DND-41 (cell line): ENCODE measurements around the gene TMEM232.

ENCODE experiments used
- ATAC-seq: fragments of 200-7000 bp; cut with Tn5 transposase; 3 replicates; pipeline ENCODE4 v1.9.1; 2021; ENCODE audit warnings: low read depth; ENCODE audit not compliant: insufficient read depth
- DNase-seq: peaks from one replicate; pipeline ENCODE4 v3.0.0-alpha.2; 2020
- H2AFZ ChIP-seq: 2 replicates; pipeline ENCODE4 v1.6.0; 2012; ENCODE audit warnings: low read depth, low read length
- H3K27ac ChIP-seq: 2 replicates; pipeline ENCODE4 v1.5.1; 2012; ENCODE audit warnings: low read length, inconsistent platforms
- H3K27me3 ChIP-seq: fragments of 200-600 bp; sonication (generic); 2 replicates; pipeline ENCODE4 v1.6.0; 2012; ENCODE audit warnings: low read length, mild to moderate bottlenecking, inconsistent platforms; ENCODE audit not compliant: insufficient read depth, poor library complexity
- H3K36me3 ChIP-seq: 2 replicates; pipeline ENCODE4 v1.5.1; 2012; ENCODE audit warnings: low read length, inconsistent platforms; ENCODE audit not compliant: insufficient read depth
- H3K4me1 ChIP-seq: 2 replicates; pipeline ENCODE4 v1.5.1; 2012; ENCODE audit warnings: mild to moderate bottlenecking, low read length; ENCODE audit not compliant: insufficient read depth
- H3K4me2 ChIP-seq: 2 replicates; pipeline ENCODE4 v1.6.0; 2012; ENCODE audit warnings: mild to moderate bottlenecking, moderate library complexity, low read length, inconsistent platforms; ENCODE audit not compliant: insufficient read depth
- H3K4me3 ChIP-seq, 2 experiments: fragments of 200-600 bp in 1 of 2; shearing (Covaris generic) in 1 of 2; 2 replicates each; pipeline ENCODE4 v1.5.1; 2012 to 2016; ENCODE audit warnings: inconsistent platforms in 2 of 2, low read length in 2 of 2, mild to moderate bottlenecking in 2 of 2, low read depth in 1 of 2, moderate library complexity in 1 of 2
- H3K79me2 ChIP-seq: 2 replicates; pipeline ENCODE4 v1.6.0; 2012; ENCODE audit warnings: low read length, inconsistent platforms; ENCODE audit not compliant: insufficient read depth
- H3K9ac ChIP-seq: 2 replicates; pipeline ENCODE4 v1.6.0; 2012; ENCODE audit warnings: low read depth, mild to moderate bottlenecking, inconsistent platforms, low read length, moderate library complexity
- H3K9me3 ChIP-seq: 2 replicates; pipeline ENCODE4 v1.5.1; 2012; ENCODE audit warnings: low read length, moderate library complexity, mild to moderate bottlenecking, inconsistent platforms; ENCODE audit not compliant: insufficient read depth, severe bottlenecking
- H4K20me1 ChIP-seq: 2 replicates; pipeline ENCODE4 v1.6.0; 2012; ENCODE audit warnings: low read length; ENCODE audit not compliant: insufficient read depth
- EZH2 ChIP-seq: IDR thresholded peaks from 3 replicates; pipeline ENCODE4 v1.6.1; 2012; ENCODE audit warnings: borderline replicate concordance, low read depth, mild to moderate bottlenecking, moderate library complexity, low read length, inconsistent platforms; ENCODE audit not compliant: severe bottlenecking
- TF ChIP-seq, protein P1 (sequence below): IDR thresholded peaks from 2 replicates; pipeline ENCODE4 v1.5.1; 2012; ENCODE audit warnings: borderline replicate concordance, low read length, moderate library complexity, mild to moderate bottlenecking; ENCODE audit not compliant: poor library complexity, severe bottlenecking; ENCODE audit errors: extremely low read depth

The TMEM232 gene

DNA sequence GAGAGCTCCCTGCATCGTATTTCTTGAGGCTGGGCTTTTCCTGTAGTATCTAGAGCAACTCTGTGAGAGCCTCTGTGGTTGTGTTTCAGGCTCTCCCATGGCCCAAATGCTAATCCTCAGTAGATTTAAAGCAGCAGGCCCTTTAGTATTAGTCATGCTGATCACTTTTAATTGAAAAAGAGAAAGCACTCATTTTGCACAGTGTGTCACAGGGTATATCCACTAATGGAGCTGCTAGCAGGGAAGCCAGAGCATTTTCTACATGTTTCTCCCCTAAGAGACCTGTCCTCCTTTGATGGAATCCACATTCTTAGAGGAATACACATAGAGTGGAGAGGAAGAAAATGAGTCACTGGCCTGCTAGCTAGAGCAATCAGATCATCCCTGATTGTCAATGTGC is 348.5 kb downstream of the TMEM232 start:
- TF ChIP-seq EZH2 = no peak
- TF ChIP-seq, protein P1, sequence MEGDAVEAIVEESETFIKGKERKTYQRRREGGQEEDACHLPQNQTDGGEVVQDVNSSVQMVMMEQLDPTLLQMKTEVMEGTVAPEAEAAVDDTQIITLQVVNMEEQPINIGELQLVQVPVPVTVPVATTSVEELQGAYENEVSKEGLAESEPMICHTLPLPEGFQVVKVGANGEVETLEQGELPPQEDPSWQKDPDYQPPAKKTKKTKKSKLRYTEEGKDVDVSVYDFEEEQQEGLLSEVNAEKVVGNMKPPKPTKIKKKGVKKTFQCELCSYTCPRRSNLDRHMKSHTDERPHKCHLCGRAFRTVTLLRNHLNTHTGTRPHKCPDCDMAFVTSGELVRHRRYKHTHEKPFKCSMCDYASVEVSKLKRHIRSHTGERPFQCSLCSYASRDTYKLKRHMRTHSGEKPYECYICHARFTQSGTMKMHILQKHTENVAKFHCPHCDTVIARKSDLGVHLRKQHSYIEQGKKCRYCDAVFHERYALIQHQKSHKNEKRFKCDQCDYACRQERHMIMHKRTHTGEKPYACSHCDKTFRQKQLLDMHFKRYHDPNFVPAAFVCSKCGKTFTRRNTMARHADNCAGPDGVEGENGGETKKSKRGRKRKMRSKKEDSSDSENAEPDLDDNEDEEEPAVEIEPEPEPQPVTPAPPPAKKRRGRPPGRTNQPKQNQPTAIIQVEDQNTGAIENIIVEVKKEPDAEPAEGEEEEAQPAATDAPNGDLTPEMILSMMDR = no peak
- no peaks in the 10 kb centered on the region for H3K27me3 ChIP-seq
- H2AFZ ChIP-seq = no peak overlapping the region
- no peak overlapping the region for H3K9ac ChIP-seq
- H3K9me3 ChIP-seq = no peaks in the 10 kb centered on the region
- no peak overlapping the region for H3K4me3 ChIP-seq
- H3K79me2 ChIP-seq = no peaks in the 10 kb centered on the region
- no peak overlapping the region for H3K4me2 ChIP-seq
- no peaks in the 10 kb centered on the region for H4K20me1 ChIP-seq
- H3K27ac ChIP-seq = no peak overlapping the region
- H3K36me3 ChIP-seq = no peaks in the 10 kb centered on the region
- DNase-seq (no peak), ATAC-seq (no peak)
- H3K4me1 ChIP-seq = no peaks in the 10 kb centered on the region

DNA sequence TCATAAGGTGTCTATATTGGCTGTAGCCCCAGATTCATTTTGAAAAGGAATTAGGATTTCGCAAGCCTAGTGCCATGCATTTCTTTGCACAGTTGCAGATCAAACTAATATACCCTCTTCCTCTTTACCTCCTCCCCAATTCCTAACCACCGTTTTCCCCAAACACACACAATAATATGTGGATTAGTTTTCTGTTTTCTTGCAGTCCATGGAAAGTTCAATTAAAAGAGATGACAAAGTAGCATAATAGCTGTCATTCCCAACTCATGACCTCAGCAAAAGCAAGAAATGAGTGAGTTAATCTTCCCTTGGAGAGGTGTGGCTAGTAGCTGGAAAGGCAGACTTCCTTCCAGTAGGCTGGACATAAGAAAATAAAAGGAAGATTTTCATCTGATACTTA is 349.1 kb downstream of the TMEM232 start:
- DNase-seq (no peak), ATAC-seq (no peak)
- no peak overlapping the region for H3K27ac ChIP-seq
- no peaks in the 10 kb centered on the region for H3K27me3 ChIP-seq
- H2AFZ ChIP-seq = no peak overlapping the region
- H3K36me3 ChIP-seq = no peaks in the 10 kb centered on the region
- H3K9me3 ChIP-seq = no peaks in the 10 kb centered on the region
- H3K9ac ChIP-seq = no peak overlapping the region
- no peaks in the 10 kb centered on the region for H4K20me1 ChIP-seq
- TF ChIP-seq, protein P1 = no peak
- TF ChIP-seq EZH2 = no peak
- H3K4me2 ChIP-seq = no peak overlapping the region
- no peak overlapping the region for H3K4me3 ChIP-seq
- no peaks in the 10 kb centered on the region for H3K4me1 ChIP-seq
- no peaks in the 10 kb centered on the region for H3K79me2 ChIP-seq

DNA sequence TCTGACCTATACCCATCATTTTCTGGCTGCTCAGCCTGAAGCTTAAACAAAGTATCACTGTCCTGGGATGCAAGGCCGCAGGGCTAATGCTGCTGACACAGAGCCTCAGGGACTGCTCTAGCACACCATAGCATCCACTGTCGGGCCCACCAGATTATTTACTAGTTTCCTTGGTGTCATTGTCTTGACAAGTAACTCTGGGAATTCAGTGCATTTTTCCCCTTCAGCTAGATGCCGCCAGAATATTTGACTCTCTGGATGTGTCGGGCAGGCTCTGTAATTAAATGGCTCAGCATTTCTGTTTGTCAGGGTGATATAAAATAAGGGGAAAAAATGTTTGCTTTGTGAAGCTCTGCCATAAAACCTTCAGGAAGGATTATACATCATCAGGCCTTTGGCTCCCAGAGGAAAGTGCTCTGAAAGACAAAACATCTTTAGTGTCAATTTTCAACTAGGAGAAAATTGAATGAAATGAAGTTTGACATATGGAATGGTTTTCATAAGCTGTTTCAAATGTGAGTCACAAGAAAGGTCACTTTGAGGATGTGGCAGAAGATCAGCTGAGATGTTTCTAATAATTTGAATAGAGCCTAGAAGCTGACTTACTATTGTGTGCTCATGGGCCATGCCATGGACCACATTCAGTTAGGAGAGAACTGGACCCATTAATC is 350.1 kb downstream of the TMEM232 start:
- H3K27me3 ChIP-seq = no peaks in the 10 kb centered on the region
- no peak for DNase-seq
- H3K27ac ChIP-seq = no peak overlapping the region
- H3K79me2 ChIP-seq = no peaks in the 10 kb centered on the region
- no peaks in the 10 kb centered on the region for H3K9me3 ChIP-seq
- TF ChIP-seq, protein P1 = no peak
- no peak for TF ChIP-seq EZH2
- H2AFZ ChIP-seq = no peak overlapping the region
- no peaks in the 10 kb centered on the region for H4K20me1 ChIP-seq
- no peak overlapping the region for H3K4me3 ChIP-seq
- no peak for ATAC-seq
- no peaks in the 10 kb centered on the region for H3K36me3 ChIP-seq
- H3K9ac ChIP-seq = no peak overlapping the region
- no peak overlapping the region for H3K4me2 ChIP-seq
- no peaks in the 10 kb centered on the region for H3K4me1 ChIP-seq

DNA sequence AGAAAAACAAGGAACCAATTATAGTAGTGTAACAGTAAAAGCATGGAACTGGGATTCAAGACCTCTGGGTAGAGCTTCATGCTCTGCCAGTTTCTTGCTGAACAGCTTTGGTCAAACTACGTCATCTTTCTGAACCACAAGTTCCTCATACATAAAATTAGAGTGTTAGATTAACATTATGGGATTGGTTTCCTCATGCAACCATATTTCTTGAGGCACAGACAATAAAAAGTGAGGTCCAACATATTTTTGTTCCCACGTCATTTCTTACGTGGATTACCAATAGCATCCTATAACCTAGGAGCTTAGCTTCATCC is 354.8 kb downstream of the TMEM232 start:
- ATAC-seq = no peak
- no peaks in the 10 kb centered on the region for H4K20me1 ChIP-seq
- H3K9me3 ChIP-seq = no peaks in the 10 kb centered on the region
- no peak overlapping the region for H3K27ac ChIP-seq
- no peak overlapping the region for H3K4me2 ChIP-seq
- no peak for DNase-seq
- H3K4me1 ChIP-seq = no peaks in the 10 kb centered on the region
- H3K9ac ChIP-seq = no peak overlapping the region
- H3K27me3 ChIP-seq = no peaks in the 10 kb centered on the region
- H3K79me2 ChIP-seq = no peaks in the 10 kb centered on the region
- no peaks in the 10 kb centered on the region for H3K36me3 ChIP-seq
- no peak overlapping the region for H2AFZ ChIP-seq
- TF ChIP-seq EZH2 = no peak
- TF ChIP-seq, protein P1 = no peak
- no peak overlapping the region for H3K4me3 ChIP-seq
